LNCAP (cell line): ENCODE results near the gene CDC45.

Experiments
- CTCF ChIP-seq: fragments of 450-650 bp; IDR thresholded peaks from 2 replicates; pipeline ENCODE4 v1.5.1; 2017; ENCODE audit warnings: mild to moderate bottlenecking

Gene CDC45

GRCh38 chr22:19488884-19489843, 9.4 kb downstream of the CDC45 start:
- TF ChIP-seq CTCF = peak; percentile 47

- TF ChIP-seq CTCF = no peak
Observed at GRCh38 chr22:19490628-19491230, 11.0 kb downstream of the CDC45 start.

- TF ChIP-seq CTCF = no peak
Observed at GRCh38 chr22:19492504-19493174, 12.9 kb downstream of the CDC45 start.

GRCh38 chr22:19494001-19494560, 14.4 kb downstream of the CDC45 start:
- TF ChIP-seq CTCF = no peak

- TF ChIP-seq CTCF = no peak
Observed at GRCh38 chr22:19494676-19495173, 15.0 kb downstream of the CDC45 start.

- no peak for TF ChIP-seq CTCF
Observed at GRCh38 chr22:19495562-19496323, 16.0 kb downstream of the CDC45 start.

GRCh38 chr22:19496324-19496630, 16.6 kb downstream of the CDC45 start:
- no peak for TF ChIP-seq CTCF
